Measurements from ENCODE around the gene DDX49.
"Not testable (repeated sequence)": the region's sequence is repeated elsewhere in the genome, so short reads cannot be mapped to it uniquely, and the experiment has no call there.

The DDX49 gene

GRCh38 chr19:18895824-18896341 is 23.6 kb upstream of the DDX49 start, which contains the start of gene CERS1:
CERS1 (minus strand) TSS chr19:18896158; CDS start chr19:18896072, 86 bp downstream.
- DNase-seq (ENCODE audit: low read depth in 4 of 4, low spot score in 1 of 4), result no peak

GRCh38 chr19:18896421-18896841 is 23.1 kb upstream of the DDX49 start:
- DNase-seq (ENCODE audit: low read depth in 4 of 4, low spot score in 1 of 4), result no peak

- no peak for DNase-seq (ENCODE audit: low read depth in 4 of 4, low spot score in 1 of 4)
These were observed 22.2 kb upstream of the DDX49 start for GRCh38 chr19:18897094-18898029.

- no peak for DNase-seq (ENCODE audit: low read depth in 4 of 4, low spot score in 1 of 4)
These were observed 21.4 kb upstream of the DDX49 start for GRCh38 chr19:18898081-18898606.

- no peak for DNase-seq (ENCODE audit: low read depth in 4 of 4, low spot score in 1 of 4)
These were observed 20.7 kb upstream of the DDX49 start for GRCh38 chr19:18898607-18899408.

- DNase-seq (ENCODE audit: low read depth in 4 of 4, low spot score in 1 of 4), result no peak
These were observed 19.6 kb upstream of the DDX49 start for GRCh38 chr19:18899624-18900560.

- no peak for DNase-seq (ENCODE audit: low read depth in 4 of 4, low spot score in 1 of 4)
These were observed 18.6 kb upstream of the DDX49 start for GRCh38 chr19:18900700-18901481.

- no peak for DNase-seq (ENCODE audit: low read depth in 4 of 4, low spot score in 1 of 4)
These were observed 18.0 kb upstream of the DDX49 start for GRCh38 chr19:18901491-18901890.

GRCh38 chr19:18902519-18902918 is 17.0 kb upstream of the DDX49 start:
- DNase-seq (ENCODE audit: low read depth in 4 of 4, low spot score in 1 of 4), result not testable (repeated sequence)

GRCh38 chr19:18903156-18904037 is 16.1 kb upstream of the DDX49 start:
- DNase-seq (ENCODE audit: low read depth in 4 of 4, low spot score in 1 of 4), result no peak

- no peak for DNase-seq (ENCODE audit: low read depth in 4 of 4, low spot score in 1 of 4)
These were observed 15.0 kb upstream of the DDX49 start for GRCh38 chr19:18904334-18905057.

GRCh38 chr19:18905058-18905456 is 14.5 kb upstream of the DDX49 start:
- DNase-seq (ENCODE audit: low read depth in 4 of 4, low spot score in 1 of 4), result no peak

GRCh38 chr19:18905513-18906236 is 13.8 kb upstream of the DDX49 start:
- no peak for DNase-seq (ENCODE audit: low read depth in 4 of 4, low spot score in 1 of 4)

GRCh38 chr19:18906605-18907519 is 12.7 kb upstream of the DDX49 start:
- no peak for DNase-seq (ENCODE audit: low read depth in 4 of 4, low spot score in 1 of 4)

GRCh38 chr19:18908917-18909619 is 10.4 kb upstream of the DDX49 start:
- DNase-seq (ENCODE audit: low read depth in 4 of 4, low spot score in 1 of 4), result no peak

- DNase-seq (ENCODE audit: low read depth in 4 of 4, low spot score in 1 of 4), result no peak
These were observed 9.5 kb upstream of the DDX49 start for GRCh38 chr19:18910010-18910409.
